Osteoblast (primary cell): ENCODE measurements around the gene DAZAP2. TPM values are rescaled to one million over a fixed set of nuclear protein-coding genes. Genes with fewer than 3 reads are reported as not detected.

Experiments
- DNase-seq: peaks from one replicate; pipeline ENCODE4 v3.0.0; 2011; ENCODE audit warnings: low spot score, mixed read lengths; ENCODE audit not compliant: insufficient read length; ENCODE audit errors: missing footprints
- H2AFZ ChIP-seq: 2 replicates; pipeline ENCODE4 v1.6.0; 2011; ENCODE audit warnings: mild to moderate bottlenecking, low read length
- H3K27ac ChIP-seq: 2 replicates; pipeline ENCODE4 v1.5.1; 2011; ENCODE audit warnings: mild to moderate bottlenecking, low read depth, low read length, moderate library complexity
- H3K27me3 ChIP-seq: 2 replicates; pipeline ENCODE4 v1.6.0; 2012; ENCODE audit warnings: mild to moderate bottlenecking, control low read depth, inconsistent platforms, low read length, moderate library complexity; ENCODE audit not compliant: insufficient read depth
- H3K36me3 ChIP-seq: 2 replicates; pipeline ENCODE4 v1.5.1; 2011; ENCODE audit warnings: mild to moderate bottlenecking, low read length, control low read depth, moderate library complexity; ENCODE audit not compliant: insufficient read depth
- H3K4me1 ChIP-seq: 2 replicates; pipeline ENCODE4 v1.5.1; 2011; ENCODE audit warnings: mild to moderate bottlenecking, low read length, control low read depth, moderate library complexity; ENCODE audit not compliant: insufficient read depth
- H3K4me2 ChIP-seq: 2 replicates; pipeline ENCODE4 v1.6.0; 2011; ENCODE audit warnings: mild to moderate bottlenecking, low read length; ENCODE audit not compliant: insufficient read depth
- H3K4me3 ChIP-seq: fragments of 200-600 bp; sonication (generic); 3 replicates; pipeline ENCODE4 v1.5.1; 2012; ENCODE audit warnings: mild to moderate bottlenecking, low read length, inconsistent platforms; ENCODE audit not compliant: insufficient read depth
- H3K79me2 ChIP-seq: 2 replicates; pipeline ENCODE4 v1.6.0; 2012; ENCODE audit warnings: mild to moderate bottlenecking, low read length, control low read depth, inconsistent platforms; ENCODE audit not compliant: insufficient read depth
- H3K9me3 ChIP-seq: 2 replicates; pipeline ENCODE4 v1.5.1; 2011; ENCODE audit warnings: low read depth, low read length, control low read depth
- H4K20me1 ChIP-seq: 2 replicates; pipeline ENCODE4 v1.6.0; 2012; ENCODE audit warnings: mild to moderate bottlenecking, low read length, control low read depth; ENCODE audit not compliant: insufficient read depth
- total RNA-seq: library from RNA; depleted of rRNA; stranded (reverse); fragments of >200 nt; gene quantifications from 2 replicates; pipeline ENCODE4 v1.2.3, GENCODE V29; 2012
- TF ChIP-seq, protein P1 (sequence below): IDR thresholded peaks from 2 replicates; pipeline ENCODE4 v1.5.1; 2011; ENCODE audit warnings: mild to moderate bottlenecking, low read depth, low read length, moderate library complexity; ENCODE audit errors: extremely low read depth

The DAZAP2 gene
- total RNA-seq, 1 donor, result 160 TPM

DNA sequence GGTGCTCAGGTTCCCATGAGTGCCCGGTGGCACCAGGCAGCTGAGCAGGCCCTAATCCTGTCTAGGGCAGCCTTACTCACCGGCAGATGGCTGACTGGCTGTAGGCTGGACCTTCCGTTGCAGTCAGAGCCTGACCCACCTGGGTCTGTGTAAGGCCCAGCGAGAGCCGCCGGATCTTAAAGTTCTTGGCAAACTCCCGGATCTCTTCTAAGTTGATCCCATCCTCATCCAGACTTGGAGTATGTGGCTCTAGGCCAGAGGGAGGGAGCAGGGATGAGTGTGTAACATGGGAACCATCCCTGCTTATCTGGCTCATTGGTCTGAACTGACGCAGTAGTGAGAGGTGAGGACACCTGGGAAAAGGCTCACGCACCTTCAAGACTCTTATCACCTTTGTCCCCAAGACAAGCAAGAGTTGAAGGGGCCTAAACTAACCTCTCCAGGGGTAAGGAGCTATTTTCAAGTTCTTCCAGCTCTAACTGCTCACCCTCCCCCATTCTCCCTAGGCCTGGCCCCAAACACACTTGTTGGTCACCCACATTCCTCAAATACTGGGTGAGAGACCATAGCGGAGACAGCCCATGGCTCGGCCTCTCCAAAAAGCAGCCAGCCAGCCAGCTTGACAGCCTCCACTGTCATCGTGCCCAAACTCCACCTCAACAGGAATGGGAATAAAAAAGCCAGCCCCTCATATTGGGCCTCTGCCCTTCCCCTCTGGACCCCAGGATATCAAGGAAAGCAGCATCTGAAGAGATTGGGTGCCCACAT, 46.9 kb upstream of the DAZAP2 start:
- TF ChIP-seq, protein P1, sequence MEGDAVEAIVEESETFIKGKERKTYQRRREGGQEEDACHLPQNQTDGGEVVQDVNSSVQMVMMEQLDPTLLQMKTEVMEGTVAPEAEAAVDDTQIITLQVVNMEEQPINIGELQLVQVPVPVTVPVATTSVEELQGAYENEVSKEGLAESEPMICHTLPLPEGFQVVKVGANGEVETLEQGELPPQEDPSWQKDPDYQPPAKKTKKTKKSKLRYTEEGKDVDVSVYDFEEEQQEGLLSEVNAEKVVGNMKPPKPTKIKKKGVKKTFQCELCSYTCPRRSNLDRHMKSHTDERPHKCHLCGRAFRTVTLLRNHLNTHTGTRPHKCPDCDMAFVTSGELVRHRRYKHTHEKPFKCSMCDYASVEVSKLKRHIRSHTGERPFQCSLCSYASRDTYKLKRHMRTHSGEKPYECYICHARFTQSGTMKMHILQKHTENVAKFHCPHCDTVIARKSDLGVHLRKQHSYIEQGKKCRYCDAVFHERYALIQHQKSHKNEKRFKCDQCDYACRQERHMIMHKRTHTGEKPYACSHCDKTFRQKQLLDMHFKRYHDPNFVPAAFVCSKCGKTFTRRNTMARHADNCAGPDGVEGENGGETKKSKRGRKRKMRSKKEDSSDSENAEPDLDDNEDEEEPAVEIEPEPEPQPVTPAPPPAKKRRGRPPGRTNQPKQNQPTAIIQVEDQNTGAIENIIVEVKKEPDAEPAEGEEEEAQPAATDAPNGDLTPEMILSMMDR, result no peak
- Histone ChIP-seq H3K4me1 (no peaks in the 10 kb centered on the region), H2AFZ (no peak overlapping the region), H4K20me1 (no peaks in the 10 kb centered on the region), H3K79me2 (no peaks in the 10 kb centered on the region), H3K27ac (no peak overlapping the region), H3K4me2 (no peak overlapping the region), H3K36me3 (peaks cover 3% of the 10 kb centered on the region), H3K4me3 (no peak overlapping the region), H3K27me3 (no peaks in the 10 kb centered on the region), H3K9me3 (no peaks in the 10 kb centered on the region)
- no peak for DNase-seq

DNA sequence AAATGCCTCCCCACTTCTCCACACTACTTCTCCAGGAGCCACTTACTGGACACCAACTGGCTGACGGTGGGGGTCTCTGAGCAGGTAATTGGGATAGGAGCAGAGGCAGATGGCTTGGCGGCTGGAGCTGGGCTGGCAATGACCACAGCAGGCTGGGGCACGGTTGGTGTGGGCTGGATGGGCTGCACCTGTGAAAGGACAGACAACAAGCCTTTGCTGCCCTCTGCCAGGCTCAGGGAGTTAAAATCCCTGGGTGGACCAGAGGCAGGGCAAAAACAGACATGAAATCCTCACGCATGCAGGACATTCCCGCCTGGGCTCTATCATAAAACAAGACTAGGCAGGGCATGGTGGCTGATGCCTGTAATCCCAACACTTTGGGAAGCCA, 46.3 kb upstream of the DAZAP2 start:
- Histone ChIP-seq H2AFZ (no peak overlapping the region), H3K4me2 (no peak overlapping the region), H3K9me3 (no peaks in the 10 kb centered on the region), H3K27ac (no peak overlapping the region), H4K20me1 (no peaks in the 10 kb centered on the region), H3K79me2 (no peaks in the 10 kb centered on the region), H3K27me3 (no peaks in the 10 kb centered on the region), H3K4me3 (no peak overlapping the region), H3K4me1 (no peaks in the 10 kb centered on the region), H3K36me3 (peaks cover 3% of the 10 kb centered on the region)
- no peak for DNase-seq
- TF ChIP-seq, protein P1, result no peak

DNA sequence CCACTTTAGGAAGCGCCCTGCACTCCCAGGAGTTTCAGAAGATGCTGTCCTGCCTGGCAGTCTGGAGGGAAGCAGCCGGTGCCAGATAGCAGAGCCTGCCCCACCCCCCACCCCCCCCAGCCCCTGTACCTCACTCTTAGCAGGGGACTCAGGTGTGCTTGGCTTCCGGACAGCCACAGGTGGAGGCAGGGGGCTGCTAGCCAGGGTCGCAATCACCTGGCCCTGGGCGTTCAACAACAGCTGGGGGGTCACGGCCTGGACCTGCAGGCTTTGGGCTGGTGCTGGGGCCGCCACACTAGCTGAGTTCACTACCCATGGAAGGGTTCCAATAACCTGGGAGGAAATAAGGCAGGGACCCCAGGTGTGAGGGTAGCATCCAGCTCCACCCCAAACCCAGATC, 42.8 kb upstream of the DAZAP2 start:
- no peaks in the 10 kb centered on the region for H4K20me1 ChIP-seq
- no peak overlapping the region for H3K27ac ChIP-seq
- H3K4me3 ChIP-seq, result no peak overlapping the region
- H3K4me2 ChIP-seq, result no peak overlapping the region
- no peaks in the 10 kb centered on the region for H3K4me1 ChIP-seq
- no peaks in the 10 kb centered on the region for H3K79me2 ChIP-seq
- no peak overlapping the region for H2AFZ ChIP-seq
- TF ChIP-seq, protein P1, result no peak
- DNase-seq, result no peak
- H3K27me3 ChIP-seq, result no peaks in the 10 kb centered on the region
- no peaks in the 10 kb centered on the region for H3K9me3 ChIP-seq
- H3K36me3 ChIP-seq, result peaks cover 7% of the 10 kb centered on the region

DNA sequence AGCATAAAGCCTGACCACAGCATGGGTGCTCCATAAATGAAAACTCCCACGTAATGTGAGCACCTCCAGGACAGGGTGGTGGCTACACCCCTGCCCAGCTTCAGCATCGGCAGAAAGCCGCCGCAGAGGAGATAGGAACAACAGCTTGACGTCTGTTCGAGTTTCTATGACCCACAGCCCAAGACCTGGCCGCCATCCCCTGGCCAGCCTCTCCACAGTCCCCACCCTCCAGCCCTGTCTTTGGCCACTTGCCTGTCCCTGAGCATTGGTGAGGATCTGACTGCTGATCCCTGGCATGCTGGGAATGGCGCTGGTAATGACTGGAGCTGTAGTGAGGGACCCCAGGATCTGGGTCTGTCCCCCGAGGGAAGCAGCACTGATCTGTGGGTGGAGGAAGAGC, 42.1 kb upstream of the DAZAP2 start:
- Histone ChIP-seq H3K4me1 (no peaks in the 10 kb centered on the region), H4K20me1 (no peaks in the 10 kb centered on the region), H3K4me2 (no peak overlapping the region), H2AFZ (no peak overlapping the region), H3K4me3 (no peak overlapping the region), H3K9me3 (no peaks in the 10 kb centered on the region), H3K27ac (no peak overlapping the region), H3K79me2 (no peaks in the 10 kb centered on the region), H3K36me3 (peaks cover 4% of the 10 kb centered on the region), H3K27me3 (no peaks in the 10 kb centered on the region)
- TF ChIP-seq, protein P1, result no peak
- no peak for DNase-seq
